Occipital lobe (tissue), 2 donors: ENCODE results near the gene KREMEN1. TPM values are rescaled to one million over a fixed set of nuclear protein-coding genes. Genes with fewer than 3 reads are reported as not detected.
"Not testable (repeated sequence)": the region's sequence is repeated elsewhere in the genome, so short reads cannot be mapped to it uniquely, and the experiment has no call there.

Experiments used
- DNase-seq: peaks from one replicate; lab custom pipeline; 2025; lab: John Stamatoyannopoulos, UW
- total RNA-seq: library from RNA; depleted of rRNA; stranded (reverse); fragments of >200 nt; gene quantifications from one replicate; pipeline ENCODE4 v1.2.3, GENCODE V29; 2014

KREMEN1 gene
- total RNA-seq, 1 donor from 2014 or later: 18.9 TPM

GRCh38 chr22:29102300-29102699 is 29.5 kb downstream of the KREMEN1 start:
- no peak for DNase-seq

GRCh38 chr22:29103121-29103520 is 30.3 kb downstream of the KREMEN1 start:
- no peak for DNase-seq

GRCh38 chr22:29105468-29105867 is 32.6 kb downstream of the KREMEN1 start:
- DNase-seq: no peak

DNA sequence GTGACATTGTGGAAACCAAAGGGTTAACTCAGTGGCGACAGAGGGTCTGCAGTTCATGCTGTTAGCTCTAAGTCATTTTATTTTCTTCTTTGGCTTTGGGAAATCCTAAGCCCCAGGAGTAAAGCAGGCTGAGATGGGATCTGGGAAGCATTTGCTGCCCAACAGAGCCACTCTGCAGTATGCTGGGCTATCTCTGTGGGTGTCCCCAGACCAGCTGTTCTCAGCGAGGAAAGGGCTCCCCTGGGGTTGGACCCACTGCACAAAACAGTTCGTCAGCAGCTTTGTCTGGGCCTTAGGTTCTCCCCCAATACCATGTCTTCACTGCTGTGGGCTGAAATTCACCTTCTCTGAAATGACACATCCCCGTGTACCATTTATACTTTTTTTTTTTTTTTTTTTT is 34.0 kb downstream of the KREMEN1 start:
- no peak for DNase-seq

DNA sequence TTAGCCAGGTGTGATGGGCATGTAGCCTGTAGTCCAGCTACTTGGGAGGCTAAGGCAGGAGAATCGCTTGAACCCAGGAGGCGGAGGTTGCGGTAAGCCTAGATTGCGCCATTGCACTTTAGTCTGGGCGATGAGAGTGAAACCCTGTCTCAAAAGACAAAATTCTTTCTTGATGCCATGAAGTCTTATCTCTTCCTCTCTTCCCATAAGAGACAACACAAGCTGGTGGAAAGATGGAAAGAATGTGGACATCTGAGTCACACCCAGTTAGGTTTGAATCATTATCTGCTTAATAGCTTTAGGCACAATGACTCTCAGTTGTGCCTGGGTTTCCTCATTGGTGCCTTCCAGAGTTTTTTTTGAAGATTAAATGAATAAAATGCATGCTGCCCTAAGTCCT is 35.3 kb downstream of the KREMEN1 start:
- DNase-seq: no peak

DNA sequence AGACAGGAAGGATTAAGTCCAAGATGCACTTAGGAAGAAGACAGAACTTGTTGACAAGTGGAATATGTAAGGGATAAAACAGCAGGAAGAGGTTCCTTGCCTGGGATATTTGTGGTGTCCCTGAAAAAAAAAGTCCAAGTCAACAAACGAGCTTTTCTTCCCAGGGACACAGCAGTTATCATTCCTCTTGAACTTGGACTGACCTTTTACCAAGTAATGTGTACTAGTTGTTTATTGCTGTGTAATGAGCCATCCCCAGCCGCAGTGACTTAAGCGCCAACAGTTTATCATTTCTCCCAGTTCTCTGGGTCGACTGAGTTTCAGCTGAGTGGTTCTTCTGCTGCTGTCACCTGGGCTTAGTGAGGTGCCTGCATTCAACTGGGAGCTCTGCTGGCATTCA is 37.0 kb downstream of the KREMEN1 start:
- DNase-seq: no peak

DNA sequence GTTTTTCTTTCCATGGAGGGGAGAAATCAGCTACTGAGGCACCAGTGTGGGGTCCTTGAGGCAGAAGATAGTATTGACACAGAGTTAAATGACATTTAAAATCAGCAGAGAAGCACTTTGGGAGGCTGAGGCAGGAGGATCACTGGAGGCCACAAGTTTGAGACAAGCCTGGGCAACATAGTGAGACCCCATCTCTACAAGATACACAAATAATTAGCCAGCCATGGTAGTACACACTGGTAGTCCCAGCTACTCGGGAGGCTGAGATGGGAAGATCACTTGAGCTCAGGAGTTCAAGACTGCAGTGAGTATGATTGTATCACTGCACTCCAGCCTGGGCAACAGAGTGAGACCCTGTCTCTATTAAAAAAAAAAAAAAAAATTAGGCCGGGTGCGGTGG is 38.1 kb downstream of the KREMEN1 start:
- DNase-seq: no peak

DNA sequence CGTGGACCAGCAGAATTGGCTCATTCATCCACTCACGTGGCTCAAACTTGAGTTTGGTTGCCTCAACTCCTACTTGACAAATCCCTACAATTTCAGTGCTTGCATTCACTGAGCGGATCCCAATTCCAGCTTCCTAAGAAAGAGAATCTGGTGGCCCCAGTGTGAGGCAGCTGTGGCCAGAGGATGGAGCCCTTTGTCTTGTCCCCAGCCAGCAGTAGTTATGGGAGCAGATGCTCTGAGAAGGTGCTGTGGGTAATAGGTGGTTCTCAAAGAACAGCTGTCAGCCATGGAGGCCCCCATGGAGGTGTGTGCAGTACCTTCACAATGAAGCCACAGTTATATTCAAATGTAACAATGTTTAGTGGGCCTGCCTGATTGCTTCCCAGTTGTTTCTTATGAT is 39.3 kb downstream of the KREMEN1 start:
- no peak for DNase-seq

DNA sequence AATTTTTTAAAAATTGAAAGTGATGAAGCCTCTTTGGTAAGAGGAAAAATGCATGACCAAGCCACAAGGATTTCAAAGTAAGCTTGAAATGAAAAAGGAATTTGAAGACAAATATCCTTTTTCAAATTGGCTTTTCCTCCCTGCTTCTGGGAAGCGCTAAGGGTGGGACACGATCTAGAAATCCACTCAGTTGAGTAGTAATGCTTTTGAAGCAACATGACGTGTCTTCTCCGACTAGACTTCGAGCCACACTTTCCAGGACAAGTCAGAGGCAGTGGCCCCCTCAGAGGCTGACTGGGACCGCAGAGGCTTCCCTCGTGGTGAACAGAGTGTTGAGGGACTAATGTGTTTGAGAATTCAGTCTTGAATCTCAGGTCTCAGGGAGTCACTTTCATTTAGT is 39.8 kb downstream of the KREMEN1 start:
- no peak for DNase-seq

DNA sequence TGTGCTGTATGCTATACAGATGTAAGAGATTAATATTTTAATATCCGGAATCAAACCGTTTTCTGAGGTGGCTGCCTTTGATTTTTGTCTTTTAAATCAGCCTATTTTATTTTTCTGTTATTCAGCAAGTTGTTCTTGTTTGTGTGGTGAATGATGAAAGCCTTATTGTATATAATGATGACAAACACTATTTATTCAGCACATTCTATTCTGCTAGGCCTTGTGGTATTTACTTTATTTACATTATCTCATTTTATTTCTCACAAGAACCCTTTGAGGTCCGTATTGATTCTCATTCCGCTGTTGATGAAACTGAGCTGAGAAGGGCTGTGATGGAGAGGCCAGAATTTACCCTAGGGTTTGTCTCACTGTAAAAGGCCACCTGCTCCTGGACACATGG is 40.5 kb downstream of the KREMEN1 start:
- DNase-seq: no peak

GRCh38 chr22:29114392-29114791 is 41.6 kb downstream of the KREMEN1 start:
- no peak for DNase-seq

DNA sequence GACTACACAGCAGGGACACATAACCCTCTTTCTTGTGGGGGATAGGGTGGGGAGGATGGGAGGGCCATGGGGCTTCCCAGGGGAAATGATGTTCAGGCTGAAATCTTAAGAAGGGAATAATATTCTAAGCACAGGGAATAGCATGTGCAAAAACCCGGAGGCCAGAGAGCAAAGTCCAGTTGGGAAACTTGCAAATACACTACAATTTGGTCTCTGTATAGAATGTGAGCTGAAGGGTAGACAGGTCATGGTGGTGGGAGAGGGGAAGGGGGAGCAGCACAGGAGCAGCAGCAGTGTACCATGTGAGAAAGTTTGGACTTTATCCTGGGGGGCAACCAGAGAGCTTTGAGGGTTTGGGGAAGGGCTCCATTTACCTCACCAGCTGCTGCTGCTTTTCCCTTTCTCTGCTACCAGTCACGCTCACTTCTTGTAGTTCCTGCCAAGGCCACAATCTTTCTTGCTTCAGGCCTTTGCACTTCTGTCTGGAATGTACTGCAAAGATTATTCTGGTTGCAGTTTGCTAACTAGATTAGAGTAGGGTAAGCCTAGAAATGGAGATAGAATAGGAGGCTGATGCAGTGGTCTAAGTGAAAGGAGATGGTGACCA is 43.0 kb downstream of the KREMEN1 start:
- DNase-seq: no peak

- no peak for DNase-seq
These were observed 43.7 kb downstream of the KREMEN1 start for GRCh38 chr22:29116397-29117123.

DNA sequence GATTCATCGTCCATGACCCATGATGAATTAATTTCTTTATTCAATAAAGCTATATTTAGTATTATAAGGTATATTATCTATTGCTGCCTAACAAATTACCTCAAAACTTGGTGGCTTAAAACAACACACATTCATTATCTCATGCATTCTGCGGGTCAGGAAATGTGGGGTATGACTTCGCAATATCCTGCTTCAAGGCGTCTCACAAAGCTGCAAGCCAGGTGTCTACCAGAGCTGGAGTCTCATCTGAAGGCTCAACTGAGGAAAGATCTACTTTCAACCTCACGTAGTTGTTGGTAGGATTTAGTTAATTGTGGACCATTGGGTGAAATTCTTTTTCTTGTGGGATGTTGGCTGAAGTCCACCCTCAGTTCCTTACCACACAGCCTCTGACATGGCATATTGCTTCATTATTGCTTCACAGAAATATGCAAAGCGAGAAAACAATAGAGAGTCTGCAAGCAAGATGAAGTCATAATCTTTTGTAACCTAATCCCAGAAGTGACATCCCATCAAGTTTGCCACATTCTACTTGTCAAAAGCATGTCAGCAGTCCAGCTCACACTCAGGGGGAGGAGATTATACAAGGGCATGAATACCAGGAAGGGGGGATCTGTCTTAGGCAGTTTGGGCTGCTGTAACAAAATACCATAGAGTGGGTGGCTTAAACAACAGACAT is 45.1 kb downstream of the KREMEN1 start:
- no peak for DNase-seq

GRCh38 chr22:29120098-29120912 is 47.5 kb downstream of the KREMEN1 start:
- not testable (repeated sequence) for DNase-seq

GRCh38 chr22:29121124-29121523 is 48.3 kb downstream of the KREMEN1 start:
- no peak for DNase-seq

DNA sequence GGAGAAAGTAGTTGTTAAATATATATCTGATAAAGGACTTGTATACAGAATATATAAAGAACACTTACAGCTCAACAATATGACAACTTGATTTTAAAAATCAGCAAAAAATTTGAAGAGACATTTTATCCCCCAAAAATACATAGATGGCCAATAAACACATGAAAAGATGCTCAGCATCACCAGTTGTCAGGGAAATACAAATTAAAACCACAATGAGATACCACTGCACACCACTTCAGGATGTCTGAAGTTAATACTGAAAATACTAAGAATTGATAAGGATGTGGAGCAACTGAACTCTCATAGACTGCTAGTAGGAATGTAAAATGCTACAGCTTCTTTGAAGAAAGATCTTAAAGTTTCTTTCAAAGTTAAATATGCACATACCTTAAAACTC is 49.2 kb downstream of the KREMEN1 start:
- no peak for DNase-seq

DNA sequence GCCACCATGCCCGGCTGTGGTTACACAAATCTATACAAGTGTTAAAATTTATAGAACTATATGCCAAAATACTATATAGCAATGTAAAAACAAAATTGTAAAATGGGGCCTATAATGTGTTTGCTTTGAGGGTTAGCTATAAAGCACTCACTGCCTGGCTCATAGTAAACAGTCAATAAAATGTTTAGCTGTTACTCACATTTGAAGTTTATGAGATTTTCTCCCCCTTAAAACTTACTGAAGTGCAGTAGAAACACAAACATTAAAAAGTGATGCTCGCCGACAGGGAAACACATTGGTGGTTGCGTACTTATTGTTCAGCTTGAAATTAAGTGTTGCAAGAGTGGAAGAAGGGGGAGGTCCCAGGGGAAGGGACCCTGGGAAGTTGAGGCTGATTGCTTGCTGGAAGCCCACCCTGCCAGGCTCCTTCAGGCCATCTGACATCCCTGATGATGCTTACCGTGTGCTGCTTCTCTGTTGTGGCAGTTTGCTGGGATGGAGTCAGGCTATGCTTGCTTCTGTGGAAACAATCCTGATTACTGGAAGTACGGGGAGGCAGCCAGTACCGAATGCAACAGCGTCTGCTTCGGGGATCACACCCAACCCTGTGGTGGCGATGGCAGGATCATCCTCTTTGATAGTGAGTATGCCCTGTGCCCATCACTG is 52.1 kb downstream of the KREMEN1 start:
- no peak for DNase-seq

GRCh38 chr22:29125443-29125778 is 52.6 kb downstream of the KREMEN1 start:
- DNase-seq: no peak

DNA sequence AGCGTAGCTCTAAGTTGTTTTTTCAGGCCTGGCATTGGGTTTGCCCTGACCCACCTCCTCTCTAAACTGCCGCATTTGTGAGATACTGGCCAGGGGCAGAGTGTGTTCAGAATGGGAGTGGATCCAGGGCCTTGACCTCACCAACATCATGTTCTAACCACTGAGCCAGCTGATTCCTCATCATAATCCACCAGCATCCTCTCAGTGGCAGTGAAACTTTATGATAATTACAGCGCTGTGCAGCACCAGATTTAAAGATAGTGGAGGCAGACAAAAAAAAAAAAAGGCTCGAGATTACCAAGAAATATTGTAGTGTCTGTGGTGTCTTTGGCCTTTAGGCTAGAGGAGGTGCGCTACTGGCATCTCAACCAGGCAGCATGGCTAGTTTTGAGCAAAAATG is 53.0 kb downstream of the KREMEN1 start:
- DNase-seq: no peak

- no peak for DNase-seq
These were observed 54.0 kb downstream of the KREMEN1 start for GRCh38 chr22:29126670-29127395.
